ENCODE results near the gene HPCAL1.

DNA sequence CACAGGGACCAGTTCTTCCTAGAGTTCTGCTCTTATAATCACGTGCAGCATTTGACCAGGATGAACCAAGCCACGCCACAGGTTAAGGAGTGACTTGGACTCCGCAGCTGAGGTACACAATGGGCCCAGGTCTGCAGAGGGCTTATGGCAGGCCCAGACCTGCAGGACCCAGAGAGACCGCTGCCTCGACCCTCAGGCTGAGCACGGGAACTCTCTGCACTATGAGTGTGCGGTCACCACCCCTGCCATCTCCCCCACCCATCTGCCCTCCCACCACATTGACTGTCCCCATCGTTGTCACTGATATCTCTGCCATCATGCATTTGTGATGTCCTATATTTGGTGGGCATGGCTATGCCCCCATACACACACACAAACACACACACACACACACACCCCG, 45.7 kb upstream of the HPCAL1 start:
- TF ChIP-seq, protein P1, sequence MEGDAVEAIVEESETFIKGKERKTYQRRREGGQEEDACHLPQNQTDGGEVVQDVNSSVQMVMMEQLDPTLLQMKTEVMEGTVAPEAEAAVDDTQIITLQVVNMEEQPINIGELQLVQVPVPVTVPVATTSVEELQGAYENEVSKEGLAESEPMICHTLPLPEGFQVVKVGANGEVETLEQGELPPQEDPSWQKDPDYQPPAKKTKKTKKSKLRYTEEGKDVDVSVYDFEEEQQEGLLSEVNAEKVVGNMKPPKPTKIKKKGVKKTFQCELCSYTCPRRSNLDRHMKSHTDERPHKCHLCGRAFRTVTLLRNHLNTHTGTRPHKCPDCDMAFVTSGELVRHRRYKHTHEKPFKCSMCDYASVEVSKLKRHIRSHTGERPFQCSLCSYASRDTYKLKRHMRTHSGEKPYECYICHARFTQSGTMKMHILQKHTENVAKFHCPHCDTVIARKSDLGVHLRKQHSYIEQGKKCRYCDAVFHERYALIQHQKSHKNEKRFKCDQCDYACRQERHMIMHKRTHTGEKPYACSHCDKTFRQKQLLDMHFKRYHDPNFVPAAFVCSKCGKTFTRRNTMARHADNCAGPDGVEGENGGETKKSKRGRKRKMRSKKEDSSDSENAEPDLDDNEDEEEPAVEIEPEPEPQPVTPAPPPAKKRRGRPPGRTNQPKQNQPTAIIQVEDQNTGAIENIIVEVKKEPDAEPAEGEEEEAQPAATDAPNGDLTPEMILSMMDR (IDR thresholded peaks at IDR 0.05): no peak
- TF ChIP-seq ZFX (IDR thresholded peaks at IDR 0.05; ENCODE audit: borderline replicate concordance): no peak

Data from 22Rv1 (cell line).